ENCODE data around the gene MATN3. TPM values are rescaled to one million over a fixed set of nuclear protein-coding genes. Genes with fewer than 3 reads are reported as not detected.

The MATN3 gene
- total RNA-seq, 1 experiment from 2014 or later: 3.5 TPM

DNA sequence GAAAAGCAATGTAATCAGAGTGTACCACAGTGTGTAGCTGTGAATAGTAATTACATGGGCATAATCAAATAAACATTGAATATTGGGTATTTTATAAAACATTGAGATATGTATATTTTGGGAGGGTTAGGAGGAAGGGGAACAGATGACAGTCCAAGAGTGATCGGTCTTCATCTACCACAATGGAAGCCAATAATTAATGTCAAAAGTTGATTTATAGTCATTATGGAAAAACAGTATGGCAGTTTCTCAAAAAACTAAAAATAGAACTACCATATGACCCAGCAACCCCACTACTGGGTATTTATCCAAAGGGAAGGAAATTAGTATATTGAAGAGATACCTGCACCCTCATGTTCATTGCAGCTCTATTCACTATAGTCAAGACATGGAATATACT, 44.8 kb upstream of the MATN3 start:
- DNase-seq (ENCODE audit: low read depth, low spot score) (no peak), ATAC-seq (no peak)
- Histone ChIP-seq H3K27ac (ENCODE audit: low read length) (no peak overlapping the region), H3K27me3 (ENCODE audit: control insufficient read depth, insufficient read depth, low read length) (peaks cover 3% of the 10 kb centered on the region; the same call in 1 of the 2 replicates), H3K9me3 (ENCODE audit: control insufficient read depth, insufficient read depth, low read depth, low read length) (no peaks in the 10 kb centered on the region), H3K36me3 (ENCODE audit: control insufficient read depth, insufficient read depth, low read length) (no peaks in the 10 kb centered on the region; the same call in 1 of the 2 replicates), H3K4me3 (ENCODE audit: low read depth in 2 of 2, low read length in 2 of 2) (no peak overlapping the region), H3K4me1 (ENCODE audit: control insufficient read depth, insufficient read depth, low read length) (peaks cover 6% of the 10 kb centered on the region; the same call in 1 of the 2 replicates)
- POLR2A ChIA-PET: no interaction called here
- no peak for TF ChIP-seq SIN3A (IDR thresholded peaks at IDR 0.05; ENCODE audit: borderline replicate concordance, insufficient read depth, low read depth, low read length)
- TF ChIP-seq, protein P1, sequence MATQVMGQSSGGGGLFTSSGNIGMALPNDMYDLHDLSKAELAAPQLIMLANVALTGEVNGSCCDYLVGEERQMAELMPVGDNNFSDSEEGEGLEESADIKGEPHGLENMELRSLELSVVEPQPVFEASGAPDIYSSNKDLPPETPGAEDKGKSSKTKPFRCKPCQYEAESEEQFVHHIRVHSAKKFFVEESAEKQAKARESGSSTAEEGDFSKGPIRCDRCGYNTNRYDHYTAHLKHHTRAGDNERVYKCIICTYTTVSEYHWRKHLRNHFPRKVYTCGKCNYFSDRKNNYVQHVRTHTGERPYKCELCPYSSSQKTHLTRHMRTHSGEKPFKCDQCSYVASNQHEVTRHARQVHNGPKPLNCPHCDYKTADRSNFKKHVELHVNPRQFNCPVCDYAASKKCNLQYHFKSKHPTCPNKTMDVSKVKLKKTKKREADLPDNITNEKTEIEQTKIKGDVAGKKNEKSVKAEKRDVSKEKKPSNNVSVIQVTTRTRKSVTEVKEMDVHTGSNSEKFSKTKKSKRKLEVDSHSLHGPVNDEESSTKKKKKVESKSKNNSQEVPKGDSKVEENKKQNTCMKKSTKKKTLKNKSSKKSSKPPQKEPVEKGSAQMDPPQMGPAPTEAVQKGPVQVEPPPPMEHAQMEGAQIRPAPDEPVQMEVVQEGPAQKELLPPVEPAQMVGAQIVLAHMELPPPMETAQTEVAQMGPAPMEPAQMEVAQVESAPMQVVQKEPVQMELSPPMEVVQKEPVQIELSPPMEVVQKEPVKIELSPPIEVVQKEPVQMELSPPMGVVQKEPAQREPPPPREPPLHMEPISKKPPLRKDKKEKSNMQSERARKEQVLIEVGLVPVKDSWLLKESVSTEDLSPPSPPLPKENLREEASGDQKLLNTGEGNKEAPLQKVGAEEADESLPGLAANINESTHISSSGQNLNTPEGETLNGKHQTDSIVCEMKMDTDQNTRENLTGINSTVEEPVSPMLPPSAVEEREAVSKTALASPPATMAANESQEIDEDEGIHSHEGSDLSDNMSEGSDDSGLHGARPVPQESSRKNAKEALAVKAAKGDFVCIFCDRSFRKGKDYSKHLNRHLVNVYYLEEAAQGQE (IDR thresholded peaks at IDR 0.05; ENCODE audit: insufficient read depth in 1 of 2, low read depth in 2 of 2, low read length in 1 of 2): no peak
- TF ChIP-seq, protein P2, sequence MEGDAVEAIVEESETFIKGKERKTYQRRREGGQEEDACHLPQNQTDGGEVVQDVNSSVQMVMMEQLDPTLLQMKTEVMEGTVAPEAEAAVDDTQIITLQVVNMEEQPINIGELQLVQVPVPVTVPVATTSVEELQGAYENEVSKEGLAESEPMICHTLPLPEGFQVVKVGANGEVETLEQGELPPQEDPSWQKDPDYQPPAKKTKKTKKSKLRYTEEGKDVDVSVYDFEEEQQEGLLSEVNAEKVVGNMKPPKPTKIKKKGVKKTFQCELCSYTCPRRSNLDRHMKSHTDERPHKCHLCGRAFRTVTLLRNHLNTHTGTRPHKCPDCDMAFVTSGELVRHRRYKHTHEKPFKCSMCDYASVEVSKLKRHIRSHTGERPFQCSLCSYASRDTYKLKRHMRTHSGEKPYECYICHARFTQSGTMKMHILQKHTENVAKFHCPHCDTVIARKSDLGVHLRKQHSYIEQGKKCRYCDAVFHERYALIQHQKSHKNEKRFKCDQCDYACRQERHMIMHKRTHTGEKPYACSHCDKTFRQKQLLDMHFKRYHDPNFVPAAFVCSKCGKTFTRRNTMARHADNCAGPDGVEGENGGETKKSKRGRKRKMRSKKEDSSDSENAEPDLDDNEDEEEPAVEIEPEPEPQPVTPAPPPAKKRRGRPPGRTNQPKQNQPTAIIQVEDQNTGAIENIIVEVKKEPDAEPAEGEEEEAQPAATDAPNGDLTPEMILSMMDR (IDR thresholded peaks at IDR 0.05): no peak
- no peak for TF ChIP-seq POLR2AphosphoS5 (IDR thresholded peaks at IDR 0.05; ENCODE audit: low read depth, low read length)
- no peak for TF ChIP-seq TCF7L2 (IDR thresholded peaks at IDR 0.05; ENCODE audit: low read depth, low read length)
- intact Hi-C loops (cut with micrococcal nuclease; ENCODE audit: unreplicated experiment): no loop called here
- CTCF ChIA-PET: no interaction called here
- no TSS peak for BruUV-seq (replicated peaks)
- in situ Hi-C loops (cut with HindIII; ENCODE audit: low pct_unique_long_range_greater_than_20kb, low sequenced_read_pairs): no loop called here

DNA sequence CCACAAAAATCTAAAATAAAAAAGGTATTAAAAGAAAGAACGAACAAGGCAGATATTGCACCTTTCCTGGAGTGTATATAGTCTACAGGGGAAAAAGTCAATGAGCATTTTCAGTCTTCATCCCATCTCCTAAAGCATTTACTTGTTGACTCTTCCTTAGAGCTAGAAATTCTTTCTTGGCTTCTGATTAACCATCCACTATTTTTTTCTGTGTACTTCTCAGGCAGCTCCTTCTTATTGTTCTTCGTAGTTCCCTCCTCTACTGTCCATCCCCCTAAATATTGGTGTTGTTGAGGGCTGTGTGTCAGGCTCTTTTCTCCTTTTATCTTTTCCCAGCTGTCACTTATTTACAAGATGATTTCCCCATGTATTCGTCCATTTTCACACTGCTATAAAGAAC, 42.5 kb upstream of the MATN3 start:
- BruUV-seq (replicated peaks): no TSS peak
- ChIA-PET CTCF (interaction anchor here (0.5 to 0.6 kb wide), 2 partner anchors 11 to 100 kb away, joined by 3 to 8 read pairs; no protein-coding TSS in a partner anchor), POLR2A (no interaction called here)
- H3K4me3 ChIP-seq (ENCODE audit: low read depth in 2 of 2, low read length in 2 of 2): no peak overlapping the region
- ATAC-seq: no peak
- no peak overlapping the region for H3K27ac ChIP-seq (ENCODE audit: low read length)
- H3K4me1 ChIP-seq (ENCODE audit: control insufficient read depth, insufficient read depth, low read length): peaks cover 6% of the 10 kb centered on the region
- TF ChIP-seq, protein P2 (IDR thresholded peaks at IDR 0.05): no peak
- TF ChIP-seq, protein P1 (IDR thresholded peaks at IDR 0.05; ENCODE audit: insufficient read depth in 1 of 2, low read depth in 2 of 2, low read length in 1 of 2): no peak
- TF ChIP-seq TCF7L2 (IDR thresholded peaks at IDR 0.05; ENCODE audit: low read depth, low read length): no peak
- TF ChIP-seq SIN3A (IDR thresholded peaks at IDR 0.05; ENCODE audit: borderline replicate concordance, insufficient read depth, low read depth, low read length): no peak
- no peak for TF ChIP-seq POLR2AphosphoS5 (IDR thresholded peaks at IDR 0.05; ENCODE audit: low read depth, low read length)
- in situ Hi-C loops (cut with HindIII; ENCODE audit: low pct_unique_long_range_greater_than_20kb, low sequenced_read_pairs): no loop called here
- no peak for DNase-seq (ENCODE audit: low read depth, low spot score)
- no peaks in the 10 kb centered on the region; the same call in 1 of the 2 replicates for H3K36me3 ChIP-seq (ENCODE audit: control insufficient read depth, insufficient read depth, low read length)
- no peaks in the 10 kb centered on the region for H3K9me3 ChIP-seq (ENCODE audit: control insufficient read depth, insufficient read depth, low read depth, low read length)
- intact Hi-C loops (cut with micrococcal nuclease; ENCODE audit: unreplicated experiment): no loop called here
- peaks cover 3% of the 10 kb centered on the region; the same call in 1 of the 2 replicates for H3K27me3 ChIP-seq (ENCODE audit: control insufficient read depth, insufficient read depth, low read length)

All from Panc1 (cell line).